C4-2B (cell line): ENCODE data around the gene SNX13.

ENCODE experiments used
- H3K27ac ChIP-seq: fragments of 450-650 bp; 2 replicates; pipeline ENCODE4 v1.5.1; 2017
- ZFX ChIP-seq: fragments of 450-650 bp; IDR thresholded peaks from 2 replicates; pipeline ENCODE4 v1.6.1; 2017
- TF ChIP-seq, protein P1 (sequence below): fragments of 450-650 bp; conservative IDR thresholded peaks from 2 replicates; pipeline ENCODE4 v1.5.1; 2017; ENCODE audit warnings: mild to moderate bottlenecking

SNX13 gene

GRCh38 chr7:17863809-17864143, 76.5 kb downstream of the SNX13 start:
- no peak overlapping the region for H3K27ac ChIP-seq
- TF ChIP-seq, protein P1, sequence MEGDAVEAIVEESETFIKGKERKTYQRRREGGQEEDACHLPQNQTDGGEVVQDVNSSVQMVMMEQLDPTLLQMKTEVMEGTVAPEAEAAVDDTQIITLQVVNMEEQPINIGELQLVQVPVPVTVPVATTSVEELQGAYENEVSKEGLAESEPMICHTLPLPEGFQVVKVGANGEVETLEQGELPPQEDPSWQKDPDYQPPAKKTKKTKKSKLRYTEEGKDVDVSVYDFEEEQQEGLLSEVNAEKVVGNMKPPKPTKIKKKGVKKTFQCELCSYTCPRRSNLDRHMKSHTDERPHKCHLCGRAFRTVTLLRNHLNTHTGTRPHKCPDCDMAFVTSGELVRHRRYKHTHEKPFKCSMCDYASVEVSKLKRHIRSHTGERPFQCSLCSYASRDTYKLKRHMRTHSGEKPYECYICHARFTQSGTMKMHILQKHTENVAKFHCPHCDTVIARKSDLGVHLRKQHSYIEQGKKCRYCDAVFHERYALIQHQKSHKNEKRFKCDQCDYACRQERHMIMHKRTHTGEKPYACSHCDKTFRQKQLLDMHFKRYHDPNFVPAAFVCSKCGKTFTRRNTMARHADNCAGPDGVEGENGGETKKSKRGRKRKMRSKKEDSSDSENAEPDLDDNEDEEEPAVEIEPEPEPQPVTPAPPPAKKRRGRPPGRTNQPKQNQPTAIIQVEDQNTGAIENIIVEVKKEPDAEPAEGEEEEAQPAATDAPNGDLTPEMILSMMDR = no peak
- TF ChIP-seq ZFX = no peak

DNA sequence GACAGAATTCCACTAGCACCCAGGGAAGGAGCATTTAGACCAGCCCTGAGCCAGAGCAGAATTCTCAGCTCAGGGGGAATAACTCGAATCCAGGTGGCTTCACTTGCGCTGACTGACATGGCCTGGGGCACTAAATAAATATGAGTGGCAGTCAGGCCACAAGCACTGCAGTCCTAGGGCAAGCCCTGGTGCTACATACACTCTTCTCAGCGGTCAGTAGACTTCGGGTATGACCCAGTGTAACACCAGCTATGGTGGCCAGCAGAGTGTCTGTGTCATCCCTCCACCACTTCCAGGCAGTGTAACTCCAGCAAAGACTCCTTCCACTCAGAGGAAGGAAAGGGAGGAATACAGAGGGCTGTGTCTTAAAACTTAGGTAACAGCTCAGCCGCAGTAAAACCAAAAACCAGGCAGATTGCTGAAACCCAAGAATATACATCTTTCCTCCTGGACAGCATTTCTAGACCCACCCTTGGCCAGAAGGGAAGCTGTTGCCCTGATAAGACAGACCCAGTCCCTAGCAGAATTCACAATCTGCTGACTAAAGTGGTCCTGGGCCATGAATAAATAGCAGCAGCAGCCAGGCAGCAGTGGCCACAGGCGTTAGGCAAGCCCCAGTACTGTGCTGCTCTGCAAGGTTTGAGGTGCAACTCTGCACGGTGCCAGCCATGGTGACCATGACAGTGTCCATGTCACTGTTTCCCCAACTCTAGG, 77.0 kb downstream of the SNX13 start:
- H3K27ac ChIP-seq = no peak overlapping the region
- TF ChIP-seq, protein P1 = no peak
- TF ChIP-seq ZFX = no peak

- no peak overlapping the region for H3K27ac ChIP-seq
- TF ChIP-seq, protein P1 = no peak
- no peak for TF ChIP-seq ZFX
Measured at GRCh38 chr7:17856251-17856650, 84.0 kb downstream of the SNX13 start.

GRCh38 chr7:17855202-17855601, 85.1 kb downstream of the SNX13 start:
- TF ChIP-seq ZFX = no peak
- TF ChIP-seq, protein P1 = no peak

GRCh38 chr7:17854261-17855047, 85.8 kb downstream of the SNX13 start:
- no peak overlapping the region for H3K27ac ChIP-seq
- TF ChIP-seq, protein P1 = no peak

More at GRCh38 chr7:17855202-17855601, 85.1 kb downstream of the SNX13 start:
- no peak overlapping the region for H3K27ac ChIP-seq

- TF ChIP-seq, protein P1 = no peak
- no peak for TF ChIP-seq ZFX
- H3K27ac ChIP-seq = no peak overlapping the region
Measured at GRCh38 chr7:17852361-17852760, 87.9 kb downstream of the SNX13 start.

- TF ChIP-seq ZFX = no peak
- TF ChIP-seq, protein P1 = no peak
Measured at GRCh38 chr7:17849504-17849903, 90.8 kb downstream of the SNX13 start.

More at GRCh38 chr7:17849504-17849903, 90.8 kb downstream of the SNX13 start:
- H3K27ac ChIP-seq = no peak overlapping the region
